ACC112 (cell line): Measurements from ENCODE around the gene PXMP4.
"Not testable (repeated sequence)": the region's sequence is repeated elsewhere in the genome, so short reads cannot be mapped to it uniquely, and the experiment has no call there.

Source experiments
- H2AFZ ChIP-seq: fragments of 200-600 bp; sonication (generic); one replicate; pipeline ENCODE4 v1.6.0; 2017; ENCODE audit warnings: antibody characterized with exemption, low read length; ENCODE audit not compliant: unreplicated experiment
- H3K27ac ChIP-seq: fragments of 200-600 bp; sonication (generic); 2 replicates; pipeline ENCODE4 v1.5.1; 2014; ENCODE audit warnings: low read depth, mild to moderate bottlenecking, antibody characterized with exemption, low read length, moderate library complexity
- H3K27me3 ChIP-seq: fragments of 200-600 bp; sonication (generic); 2 replicates; pipeline ENCODE4 v1.6.1; 2014; ENCODE audit warnings: mild to moderate bottlenecking, antibody characterized with exemption, low read length, moderate library complexity, mixed read lengths; ENCODE audit not compliant: insufficient read depth
- H3K36me3 ChIP-seq: fragments of 200-600 bp; sonication (generic); 2 replicates; pipeline ENCODE4 v1.6.1; 2016; ENCODE audit warnings: mild to moderate bottlenecking, antibody characterized with exemption, low read length, moderate library complexity, mixed read lengths; ENCODE audit not compliant: insufficient read depth
- H3K4me1 ChIP-seq: fragments of 200-600 bp; sonication (generic); one replicate; pipeline ENCODE4 v1.6.1; 2016; ENCODE audit warnings: low read length, mixed read lengths; ENCODE audit not compliant: insufficient read depth, unreplicated experiment, control insufficient read depth
- H3K4me3 ChIP-seq: fragments of 200-600 bp; sonication (generic); 2 replicates; pipeline ENCODE4 v1.5.1; 2014; ENCODE audit warnings: mild to moderate bottlenecking, low read depth, low read length
- H3K79me2 ChIP-seq: fragments of 200-600 bp; sonication (generic); one replicate; pipeline ENCODE4 v1.6.0; 2016; ENCODE audit warnings: low read length; ENCODE audit not compliant: control insufficient read depth, unreplicated experiment, insufficient read depth

The PXMP4 gene

DNA sequence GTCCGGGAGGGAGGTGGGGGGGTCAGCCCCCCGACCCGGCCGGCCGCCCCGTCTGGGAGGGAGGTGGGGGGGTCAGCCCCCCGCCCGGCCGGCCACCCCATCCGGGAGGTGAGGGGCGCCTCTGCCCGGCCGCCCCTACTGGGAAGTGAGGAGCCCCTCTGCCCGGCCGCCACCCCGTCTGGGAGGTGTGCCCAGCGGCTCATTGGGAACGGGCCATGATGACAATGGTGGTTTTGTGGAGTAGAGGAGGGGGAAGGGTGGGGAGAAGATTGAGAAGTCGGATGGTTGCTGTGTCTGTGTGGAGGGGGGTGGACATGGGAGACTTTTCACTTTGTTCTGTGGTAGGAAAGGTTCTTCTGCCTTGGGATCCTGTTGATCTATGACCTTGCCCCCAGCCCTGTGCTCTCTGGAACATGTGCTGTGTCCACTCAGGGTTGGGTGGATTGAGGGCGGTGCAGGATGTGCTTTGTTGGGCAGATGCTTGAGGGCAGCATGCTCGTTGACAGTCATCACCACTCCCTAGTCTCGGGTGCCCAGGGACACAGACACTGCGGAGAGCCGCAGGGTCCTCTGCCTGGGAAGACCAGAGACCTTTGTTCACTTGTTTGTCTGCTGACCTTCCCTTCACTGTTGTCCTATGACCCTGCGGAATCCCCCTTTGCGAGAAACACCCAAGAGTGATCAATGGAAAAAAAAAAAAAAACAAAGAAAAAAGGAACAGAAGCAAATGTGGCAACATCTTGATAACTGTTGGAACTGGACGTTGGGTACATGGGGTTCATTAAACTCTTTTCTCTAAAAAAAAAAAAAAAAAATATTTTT, 18.3 kb downstream of the PXMP4 start:
- Histone ChIP-seq H2AFZ (no peak overlapping the region), H3K4me3 (no peak overlapping the region), H3K27ac (no peak overlapping the region), H3K4me1 (peaks cover 4% of the 10 kb centered on the region), H3K36me3 (no peaks in the 10 kb centered on the region), H3K27me3 (no peaks in the 10 kb centered on the region), H3K79me2 (no peaks in the 10 kb centered on the region)

- not testable (repeated sequence) for H2AFZ ChIP-seq, H3K4me3 ChIP-seq, H3K27ac ChIP-seq, H3K4me1 ChIP-seq, H3K79me2 ChIP-seq, H3K27me3 ChIP-seq, H3K36me3 ChIP-seq
Measured at GRCh38 chr20:33700696-33701441, 19.2 kb downstream of the PXMP4 start.

- H3K4me1 ChIP-seq, H2AFZ ChIP-seq, H3K36me3 ChIP-seq, H3K79me2 ChIP-seq, H3K27me3 ChIP-seq, H3K27ac ChIP-seq, H3K4me3 ChIP-seq: not testable (repeated sequence)
Measured at GRCh38 chr20:33698966-33699365, 21.1 kb downstream of the PXMP4 start.

- Histone ChIP-seq H2AFZ (peak overlapping the region; percentile 73), H3K4me3 (no peak overlapping the region), H3K27ac (no peak overlapping the region), H3K79me2 (no peaks in the 10 kb centered on the region), H3K27me3 (no peaks in the 10 kb centered on the region), H3K36me3 (no peaks in the 10 kb centered on the region), H3K4me1 (peaks cover 4% of the 10 kb centered on the region)
Measured at GRCh38 chr20:33697129-33697528, 23.0 kb downstream of the PXMP4 start.

DNA sequence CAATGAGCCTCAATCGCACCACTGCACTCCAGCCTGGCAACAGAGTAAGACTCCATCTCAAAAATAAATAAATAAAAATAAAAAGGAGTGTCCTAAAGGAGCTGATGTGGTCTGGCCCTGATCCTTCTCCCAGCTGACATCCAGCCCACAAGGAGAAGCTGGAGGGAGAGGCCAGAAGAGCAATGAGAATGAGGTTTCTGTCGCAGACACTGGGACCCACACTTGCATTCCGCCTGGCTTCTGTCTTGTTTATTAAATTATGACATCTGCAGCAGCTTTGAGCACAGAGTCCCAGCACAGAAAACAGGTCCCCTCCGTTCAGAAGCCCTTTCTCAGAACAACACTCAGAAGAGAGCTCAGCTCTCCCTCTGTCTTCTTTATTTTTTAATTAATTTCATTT, 23.7 kb downstream of the PXMP4 start:
- no peak overlapping the region for H3K27ac ChIP-seq
- H3K36me3 ChIP-seq = no peaks in the 10 kb centered on the region
- H3K79me2 ChIP-seq = no peaks in the 10 kb centered on the region
- H3K27me3 ChIP-seq = no peaks in the 10 kb centered on the region
- no peak overlapping the region for H2AFZ ChIP-seq
- no peak overlapping the region for H3K4me3 ChIP-seq
- H3K4me1 ChIP-seq = peaks cover 4% of the 10 kb centered on the region

DNA sequence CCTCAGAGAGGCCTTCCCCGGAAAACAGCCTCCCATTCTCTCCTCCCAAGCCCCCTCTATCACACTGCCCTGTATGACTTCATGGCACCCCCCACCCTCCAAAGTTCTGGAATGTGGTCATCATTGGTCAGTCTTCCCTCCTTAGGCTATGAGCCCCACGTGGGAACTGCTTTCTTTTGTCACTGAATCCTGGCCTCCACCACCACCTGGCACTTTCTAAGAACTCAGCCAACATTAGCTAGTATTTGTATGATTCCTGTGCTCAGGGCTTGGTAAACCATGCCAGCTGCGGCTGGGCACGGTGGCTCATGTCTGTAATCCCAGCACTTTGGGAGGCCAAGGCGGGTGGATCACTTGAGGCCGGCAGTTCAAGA, 25.5 kb downstream of the PXMP4 start:
- Histone ChIP-seq H3K4me3 (no peak overlapping the region), H2AFZ (no peak overlapping the region), H3K36me3 (no peaks in the 10 kb centered on the region), H3K4me1 (peaks cover 16% of the 10 kb centered on the region), H3K27me3 (no peaks in the 10 kb centered on the region), H3K27ac (no peak overlapping the region), H3K79me2 (no peaks in the 10 kb centered on the region)

- no peak overlapping the region for H2AFZ ChIP-seq
- H3K27ac ChIP-seq = no peak overlapping the region
- no peak overlapping the region for H3K4me3 ChIP-seq
- H3K36me3 ChIP-seq = no peaks in the 10 kb centered on the region
- peaks cover 20% of the 10 kb centered on the region for H3K4me1 ChIP-seq
- no peaks in the 10 kb centered on the region for H3K79me2 ChIP-seq
- H3K27me3 ChIP-seq = no peaks in the 10 kb centered on the region
Measured at GRCh38 chr20:33693741-33694638, 26.1 kb downstream of the PXMP4 start.

DNA sequence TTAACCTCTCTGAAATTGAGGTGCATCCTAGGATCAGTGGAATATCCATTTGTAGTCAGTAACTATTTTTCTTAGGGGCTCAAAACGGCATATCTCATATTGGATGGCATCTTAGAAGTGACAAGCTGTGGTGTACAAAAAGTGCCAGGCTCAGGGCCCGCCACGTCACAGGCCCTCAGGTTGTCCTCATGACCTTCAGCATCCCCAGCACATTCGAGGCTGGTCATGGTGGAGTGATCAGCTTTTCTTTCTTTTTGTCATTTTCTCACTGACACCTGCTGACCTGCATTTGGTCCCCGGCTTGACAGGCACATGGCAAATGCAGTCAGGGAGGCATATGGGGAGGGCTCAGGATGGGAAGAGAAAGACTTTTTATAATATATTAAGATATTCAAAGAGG, 26.8 kb downstream of the PXMP4 start:
- Histone ChIP-seq H3K4me3 (no peak overlapping the region), H2AFZ (no peak overlapping the region), H3K27ac (no peak overlapping the region), H3K27me3 (no peaks in the 10 kb centered on the region), H3K36me3 (no peaks in the 10 kb centered on the region), H3K4me1 (peaks cover 20% of the 10 kb centered on the region), H3K79me2 (no peaks in the 10 kb centered on the region)

DNA sequence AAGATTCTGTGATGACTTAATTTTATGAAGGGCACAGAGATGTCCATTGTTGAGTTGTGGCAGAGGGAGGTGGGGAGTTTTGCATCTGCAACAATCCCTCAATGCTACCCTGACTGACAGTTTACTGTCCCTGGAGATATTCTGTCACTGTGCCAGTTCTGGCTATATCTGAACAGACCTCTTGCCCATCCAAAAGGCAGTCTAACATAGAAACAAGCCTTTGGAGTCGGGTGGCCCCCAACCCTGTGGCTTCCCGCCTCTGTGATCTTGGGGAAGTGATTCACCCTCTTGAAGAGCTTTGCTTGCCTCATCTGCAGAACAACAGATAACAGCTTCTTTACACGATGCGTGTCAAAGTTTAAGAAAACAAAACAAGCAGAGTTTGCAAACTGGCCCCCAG, 30.1 kb downstream of the PXMP4 start:
- Histone ChIP-seq H3K4me3 (peak overlapping the region; percentile 1; the same call in 1 of the 2 replicates), H2AFZ (no peak overlapping the region), H3K4me1 (peaks cover 35% of the 10 kb centered on the region), H3K27ac (peak overlapping the region; percentile 33), H3K79me2 (peaks cover 7% of the 10 kb centered on the region), H3K36me3 (no peaks in the 10 kb centered on the region), H3K27me3 (no peaks in the 10 kb centered on the region)

GRCh38 chr20:33689493-33689892, 30.6 kb downstream of the PXMP4 start:
- no peaks in the 10 kb centered on the region for H3K36me3 ChIP-seq
- no peak overlapping the region for H2AFZ ChIP-seq
- H3K79me2 ChIP-seq = peaks cover 12% of the 10 kb centered on the region
- peak overlapping the region; percentile 1; the same call in 1 of the 2 replicates for H3K4me3 ChIP-seq
- peaks cover 40% of the 10 kb centered on the region for H3K4me1 ChIP-seq
- H3K27ac ChIP-seq = peak overlapping the region; percentile 33
- no peaks in the 10 kb centered on the region for H3K27me3 ChIP-seq
